CD4-positive, alpha-beta T cell treated with Interleukin-12 subunit alpha and Interleukin-12 subunit beta, for 1 hour (primary cell): ENCODE results near the gene BTBD19.
A peak's percentile ranks its signal among the peaks of the same experiment; 100 is the strongest.
"Not testable (repeated sequence)": the region's sequence is repeated elsewhere in the genome, so short reads cannot be mapped to it uniquely, and the experiment has no call there.

ENCODE experiments used
- DNase-seq: peaks from one replicate; pipeline ENCODE4 v3.0.0-alpha.2; 2020

The BTBD19 gene

DNA sequence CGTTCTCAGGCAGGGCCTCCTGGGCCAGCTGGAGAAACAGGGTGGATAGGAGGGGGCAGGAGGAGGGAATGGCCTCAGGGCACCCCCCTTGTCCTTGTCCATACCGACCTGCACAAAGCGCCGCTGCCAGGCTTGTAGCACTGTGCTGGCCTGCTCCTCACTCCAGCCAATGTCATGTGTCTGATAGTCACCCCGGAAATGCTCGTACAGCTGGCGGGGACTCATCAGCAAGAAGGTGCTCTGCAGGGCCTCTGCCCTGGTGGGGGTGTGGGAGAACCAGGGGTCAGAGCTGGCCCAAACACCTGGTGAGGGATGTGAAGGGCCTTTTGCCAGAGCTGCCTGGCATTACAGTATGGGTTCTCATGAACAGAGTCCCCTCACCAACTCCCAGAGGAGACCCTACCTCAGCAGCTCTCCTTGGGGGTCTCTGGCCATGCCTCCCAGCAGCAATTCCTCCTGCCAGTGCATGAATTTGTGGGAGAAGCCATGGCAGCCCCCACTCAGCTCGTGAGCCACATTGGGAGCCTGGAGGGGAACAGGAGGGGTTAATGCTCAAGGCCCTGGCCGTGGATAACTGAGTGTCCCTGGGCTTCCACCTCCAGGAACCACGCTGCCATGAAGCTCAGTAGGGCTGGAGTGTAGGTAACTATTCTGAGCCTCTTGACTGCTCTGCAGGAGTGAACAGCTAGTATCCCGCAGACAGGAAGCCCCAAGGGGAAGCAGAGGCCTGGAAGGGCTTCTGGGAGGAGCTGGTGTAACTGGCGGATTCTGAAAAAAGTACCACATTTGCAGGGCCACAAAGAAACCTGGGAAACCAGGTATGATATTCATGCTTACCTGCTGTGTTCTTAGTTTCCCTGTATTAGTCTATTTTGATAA is 21.4 kb downstream of the BTBD19 start:
- DNase-seq, result no peak

DNA sequence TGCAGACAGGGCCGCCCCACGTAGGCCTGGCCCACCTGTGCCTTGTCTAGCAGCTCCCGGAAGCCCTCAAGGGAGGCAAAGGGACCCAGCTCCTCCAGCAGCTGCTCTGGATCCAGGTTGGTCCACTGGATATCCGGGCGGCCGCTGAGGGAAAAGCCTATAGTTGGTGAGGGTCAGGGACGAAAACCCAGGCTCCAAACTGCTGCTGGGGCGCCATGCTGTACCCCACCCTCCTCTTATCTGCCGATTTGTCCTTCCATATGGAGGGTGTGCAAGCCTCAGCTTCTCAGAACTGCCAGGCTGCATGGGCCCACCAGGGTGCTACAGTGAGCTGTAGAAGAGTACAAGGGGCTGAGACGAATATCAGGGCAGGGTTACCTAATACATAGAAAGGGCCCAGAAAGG is 22.6 kb downstream of the BTBD19 start:
- no peak for DNase-seq

DNA sequence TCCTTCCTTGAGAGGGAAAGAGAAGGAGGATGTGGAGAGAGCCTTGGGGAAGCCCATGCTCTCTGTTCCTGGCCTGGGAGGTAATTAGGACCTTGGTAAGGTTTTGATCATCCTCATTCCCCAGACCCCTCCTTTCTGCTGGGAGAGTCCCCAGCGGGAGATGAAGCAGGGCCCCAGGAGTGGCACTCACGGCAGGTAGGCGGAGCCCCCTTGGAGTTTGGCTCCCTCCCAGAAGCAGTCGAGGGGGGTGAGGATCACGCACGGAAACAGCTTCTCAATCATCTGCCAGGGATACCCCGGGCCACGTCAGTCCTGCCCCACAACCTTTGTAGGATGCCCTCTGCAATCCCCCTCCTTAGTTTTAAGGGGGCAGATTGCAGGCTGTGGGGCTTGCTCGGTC is 23.2 kb downstream of the BTBD19 start:
- DNase-seq, result no peak

DNA sequence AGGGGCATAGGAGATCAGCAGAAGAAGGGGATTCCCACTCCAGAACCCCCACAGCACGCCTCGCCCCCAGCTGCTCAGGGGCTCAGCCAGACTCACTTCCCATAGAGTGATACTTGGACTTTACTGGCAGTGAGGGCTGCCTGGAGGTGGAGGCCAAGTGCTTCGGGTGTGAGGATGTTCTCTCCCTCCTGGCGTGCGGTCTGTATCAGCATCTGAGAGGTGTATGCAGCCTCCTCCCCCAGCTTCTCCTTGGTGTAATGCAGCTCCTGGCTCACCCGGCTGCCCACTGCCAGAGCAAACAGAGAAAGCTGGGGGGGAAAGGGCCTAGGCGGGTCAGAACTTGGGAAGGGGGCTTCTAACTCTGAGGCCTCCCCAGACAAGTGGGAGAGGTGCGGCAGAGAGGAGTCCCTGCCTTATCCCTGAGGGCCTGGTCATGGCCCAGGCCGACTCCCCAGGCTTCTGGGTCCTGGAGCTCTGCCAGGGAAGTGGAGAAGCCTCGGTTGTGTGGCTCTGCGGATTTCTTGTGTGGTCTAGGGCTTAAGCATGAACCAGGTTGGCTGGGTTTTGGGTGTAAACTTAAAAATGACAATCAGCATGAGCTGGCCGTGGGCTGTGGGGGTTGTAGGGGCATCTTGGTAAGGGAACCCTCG is 23.9 kb downstream of the BTBD19 start:
- no peak for DNase-seq

DNA sequence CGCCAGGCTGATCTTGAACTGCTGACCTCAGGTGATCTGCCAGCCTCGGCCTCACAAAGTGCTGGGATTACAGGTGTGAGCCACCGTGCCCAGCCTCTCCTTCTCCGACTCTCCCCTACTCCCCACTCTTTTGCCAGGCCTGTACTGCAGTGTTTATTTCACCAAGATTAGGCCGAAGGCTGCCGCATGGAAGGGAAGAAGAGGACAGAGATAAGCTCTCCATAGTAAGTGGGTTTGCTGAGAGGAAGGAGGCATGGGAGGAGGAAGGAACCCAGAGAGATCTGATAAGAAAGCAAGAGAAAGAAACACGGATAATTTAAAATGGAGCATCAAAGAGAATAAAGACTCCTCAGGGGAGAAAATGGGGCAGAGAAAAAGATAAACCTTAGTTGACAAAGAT is 26.0 kb downstream of the BTBD19 start:
- DNase-seq, result no peak

DNA sequence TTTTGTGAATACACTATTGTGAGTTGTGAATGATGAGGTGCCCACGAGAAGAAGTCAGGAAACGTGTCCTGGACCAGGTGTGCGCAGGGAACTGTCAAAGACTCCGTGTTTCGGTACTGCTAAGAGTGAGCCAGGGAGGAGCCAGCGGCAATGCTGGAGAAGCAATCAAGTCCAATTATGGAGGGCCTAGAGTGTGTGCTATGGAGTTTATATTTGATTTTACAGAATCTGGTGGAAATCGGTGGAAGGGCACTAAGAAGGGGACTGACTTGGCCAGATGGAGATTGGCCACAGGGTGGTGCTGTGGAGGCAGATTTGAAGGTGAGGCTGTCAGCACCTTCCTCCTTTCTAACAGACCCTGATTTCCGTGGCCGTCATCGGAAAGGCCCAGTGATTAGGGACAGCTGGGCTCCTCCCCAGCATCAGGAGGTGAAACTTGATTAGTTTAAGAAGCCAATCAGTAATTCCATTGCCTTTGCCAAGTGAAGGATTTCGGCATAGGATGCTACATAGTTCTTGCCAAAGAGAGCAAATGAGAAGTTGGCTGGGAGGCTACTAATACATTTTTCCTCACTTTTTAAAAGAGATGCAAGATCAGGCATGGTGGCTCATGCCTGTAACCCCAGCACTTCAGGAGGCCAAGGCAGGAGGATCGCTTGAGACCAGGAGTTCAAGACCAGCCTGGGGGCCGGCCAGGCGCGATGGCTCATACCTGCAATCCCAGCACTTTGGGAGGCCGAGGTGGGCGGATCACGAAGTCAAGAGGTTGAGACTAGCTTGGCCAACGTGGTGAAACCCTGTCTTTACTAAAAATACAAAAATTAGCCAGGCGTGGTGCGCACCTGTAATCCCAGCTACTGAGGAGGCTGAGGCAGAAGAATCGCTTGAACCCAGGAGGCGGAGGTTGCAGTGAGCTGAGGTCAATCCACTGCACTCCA is 27.7 kb downstream of the BTBD19 start:
- DNase-seq, result peak; percentile 86

DNA sequence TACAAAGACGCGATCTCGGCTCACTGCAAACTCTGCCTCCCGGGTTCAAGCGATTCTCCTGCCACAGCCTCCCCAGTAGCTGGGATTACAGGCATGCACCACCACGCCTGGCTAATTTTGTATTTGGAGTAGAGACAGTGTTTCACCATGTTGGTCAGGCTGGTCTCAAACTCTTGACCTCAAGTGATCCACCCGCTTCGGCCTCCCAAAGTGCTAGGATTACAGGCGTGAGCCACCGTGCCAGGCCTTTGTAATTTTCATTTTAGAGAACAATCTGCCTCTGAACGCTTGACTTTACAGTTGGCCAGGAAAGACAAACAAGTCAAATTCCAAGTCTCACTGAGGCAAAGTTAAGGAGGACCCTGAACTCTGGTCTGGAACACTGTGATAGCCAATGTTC is 30.0 kb downstream of the BTBD19 start:
- DNase-seq, result not testable (repeated sequence)

DNA sequence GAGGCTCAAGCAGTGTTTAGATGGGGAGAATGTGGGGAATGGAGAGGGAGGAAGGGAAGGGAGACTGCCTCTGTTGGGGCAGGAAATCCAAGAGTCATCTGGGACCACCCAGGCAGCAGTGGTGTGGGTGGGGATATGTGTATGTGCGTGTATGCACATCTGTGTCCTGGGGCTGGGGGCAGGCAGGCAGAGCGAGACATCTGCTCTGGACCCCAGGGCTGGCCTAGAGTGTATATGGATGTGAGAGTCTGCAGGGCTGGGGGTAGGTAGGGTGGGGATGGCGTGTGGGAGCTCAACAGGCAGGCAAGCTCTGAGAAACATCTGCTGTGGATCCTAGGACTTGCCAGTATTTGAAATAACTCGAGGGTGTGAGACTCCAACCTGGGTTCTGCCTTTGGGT is 31.3 kb downstream of the BTBD19 start:
- no peak for DNase-seq

DNA sequence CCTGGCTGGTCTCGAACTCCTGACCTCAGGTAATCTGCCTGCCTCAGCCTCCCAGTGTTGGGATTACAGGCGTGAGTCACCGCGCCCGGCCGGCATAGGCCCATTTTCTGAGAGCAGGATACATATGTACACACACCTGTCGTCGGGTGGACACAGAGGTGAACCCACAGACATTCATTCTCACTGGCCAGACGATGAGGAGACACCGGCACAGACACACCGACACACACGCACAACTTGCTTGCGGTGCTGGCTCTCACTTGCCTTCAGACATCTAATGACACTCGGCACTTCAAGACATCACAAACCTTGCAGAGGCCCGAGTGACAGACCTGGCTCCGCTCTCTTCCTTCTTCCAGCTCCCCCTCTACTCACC is 34.2 kb downstream of the BTBD19 start:
- no peak for DNase-seq

DNA sequence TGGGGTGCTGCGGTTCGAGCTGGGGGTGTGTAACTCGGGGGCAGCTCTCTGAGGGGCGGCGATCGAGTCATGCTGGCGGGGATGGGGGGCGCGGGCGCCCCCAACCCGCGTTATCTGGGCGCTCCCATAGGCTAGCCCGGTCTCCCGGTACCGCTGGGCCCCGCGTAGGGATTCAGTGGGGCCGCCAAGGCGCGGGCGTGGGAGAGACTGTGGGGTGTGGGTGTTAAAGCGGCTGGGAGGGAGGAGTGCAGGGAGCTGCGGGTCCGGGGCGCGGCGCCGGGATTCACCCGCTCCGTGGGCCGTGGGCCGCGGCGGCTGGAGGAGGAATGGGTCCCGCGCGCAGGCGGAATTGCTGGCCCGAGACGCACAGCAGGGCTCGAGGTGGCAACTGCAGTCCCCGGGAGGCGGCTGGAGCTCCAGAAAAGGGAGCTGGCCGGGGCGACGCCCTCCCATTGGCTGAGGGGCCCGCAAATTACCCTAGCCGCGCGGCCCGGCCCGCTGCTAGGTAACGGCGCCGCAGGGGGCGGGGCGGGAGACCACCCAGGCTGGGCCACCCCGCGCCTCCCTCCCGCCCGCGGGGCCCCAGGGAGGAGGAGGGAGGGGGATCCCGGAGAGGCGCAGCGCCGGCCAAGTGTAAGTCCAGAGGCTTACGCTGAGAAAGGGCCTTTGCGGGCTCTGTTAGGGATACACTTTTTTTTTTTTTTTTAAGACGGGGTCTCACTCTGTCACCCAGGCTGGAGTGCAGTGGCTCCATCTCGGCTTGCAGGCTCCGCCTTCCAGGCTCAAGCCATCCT is 34.7 kb downstream of the BTBD19 start, which contains the start of gene PTCH2:
Gene PTCH2 (minus strand): TSS at position 392 of the 794 bp plus-strand sequence. CDS start 321 bp downstream, at position 71.
- DNase-seq, result peak; percentile 19

DNA sequence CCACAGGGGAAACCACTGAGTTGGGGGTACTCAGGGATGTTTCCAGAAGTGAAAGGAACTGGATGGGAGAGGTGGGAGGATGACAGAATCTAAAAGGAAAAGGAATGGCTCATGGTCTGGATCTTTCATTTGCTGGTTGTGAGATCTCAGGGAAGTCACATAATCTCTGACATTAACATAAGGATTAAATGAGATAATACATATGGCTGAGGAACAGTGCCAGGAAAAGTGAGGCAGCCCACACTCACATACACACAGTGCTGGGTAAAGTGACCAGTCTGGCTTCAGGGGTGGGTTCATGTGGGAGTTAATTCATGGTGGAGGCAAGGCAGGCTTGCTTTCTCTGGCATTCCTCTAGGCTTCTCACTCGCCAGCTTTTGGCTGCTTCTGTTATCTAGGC is 38.7 kb downstream of the BTBD19 start:
- no peak for DNase-seq

DNA sequence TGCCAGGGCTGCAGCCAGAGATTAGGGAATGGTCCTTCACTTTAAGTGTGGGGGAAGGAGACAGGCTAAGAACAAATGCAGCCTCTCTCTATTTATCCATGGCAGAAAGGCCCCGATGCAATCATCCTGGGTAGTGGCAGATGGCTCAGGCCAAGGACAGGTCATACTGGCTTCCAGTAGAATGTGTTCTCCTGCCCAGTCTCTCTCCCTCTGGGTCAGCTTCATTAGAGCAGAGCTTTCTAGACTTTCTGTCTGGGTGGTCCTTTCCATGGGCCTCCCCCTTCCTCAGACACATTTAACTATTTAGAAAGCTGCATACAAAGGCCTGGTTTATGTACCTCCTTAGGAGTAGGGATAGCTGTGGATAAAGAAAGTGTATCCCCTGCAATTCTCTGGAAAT is 39.5 kb downstream of the BTBD19 start:
- no peak for DNase-seq

DNA sequence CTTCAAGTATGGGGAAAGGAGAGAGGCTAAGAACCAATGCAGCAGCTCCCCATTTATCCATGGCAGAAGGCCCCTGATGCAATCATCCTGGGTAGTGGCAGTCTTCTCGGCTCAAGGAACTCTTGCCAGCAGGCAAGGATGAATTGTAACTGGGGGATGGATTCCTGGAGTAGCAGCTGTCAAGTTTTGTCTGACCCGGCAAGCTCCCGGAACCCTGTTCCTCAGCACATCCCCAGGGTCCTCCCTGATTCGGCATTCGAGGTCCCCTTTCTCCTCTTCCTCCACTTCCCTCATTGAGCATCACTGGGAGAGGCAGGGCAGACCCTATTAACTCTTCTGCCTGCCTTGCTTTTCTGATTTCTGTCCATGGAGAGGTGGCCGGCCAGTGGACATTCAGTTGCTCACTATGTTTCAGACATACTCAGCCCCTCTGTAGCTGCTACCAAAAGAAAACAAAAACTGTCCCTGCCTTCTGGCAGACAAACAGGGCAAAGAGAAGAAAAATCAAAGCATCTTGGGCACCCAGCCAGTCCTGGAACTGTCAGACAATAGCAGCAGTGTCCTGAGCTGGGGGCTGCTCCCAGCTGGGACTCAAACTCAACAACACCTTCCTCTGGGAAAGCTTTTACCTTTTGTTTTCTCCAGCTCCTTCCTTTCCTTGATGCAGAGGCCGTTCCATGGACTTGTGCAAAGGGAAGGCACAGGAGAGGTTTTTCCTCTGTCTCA is 40.3 kb downstream of the BTBD19 start:
- DNase-seq, result no peak

DNA sequence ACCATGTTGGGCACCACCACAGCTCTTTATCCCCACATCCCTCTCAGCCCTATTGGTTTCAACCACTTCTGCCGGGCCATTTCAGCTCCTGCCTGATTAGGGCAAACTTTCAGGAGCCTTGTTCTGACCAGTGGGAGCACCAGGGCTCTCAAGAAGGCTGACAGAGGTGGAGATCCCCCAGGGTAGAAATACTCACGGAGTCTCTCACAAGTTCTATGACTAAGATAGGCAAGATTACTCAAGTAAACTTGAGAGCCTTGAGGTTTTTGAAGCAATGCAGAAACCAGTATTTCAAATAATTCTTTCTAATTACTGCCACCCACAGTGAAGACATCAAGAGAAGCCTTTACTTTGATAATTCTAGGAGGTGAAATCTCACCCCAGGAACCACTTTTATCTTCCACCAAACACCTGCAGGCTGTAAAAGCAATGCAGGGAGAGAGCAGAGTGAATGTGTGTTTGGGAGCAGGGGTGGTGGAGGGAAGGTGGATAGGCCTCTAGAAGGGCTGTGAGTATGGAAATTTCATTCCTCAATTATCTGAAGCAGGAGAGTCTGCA is 41.3 kb downstream of the BTBD19 start:
- DNase-seq, result no peak

DNA sequence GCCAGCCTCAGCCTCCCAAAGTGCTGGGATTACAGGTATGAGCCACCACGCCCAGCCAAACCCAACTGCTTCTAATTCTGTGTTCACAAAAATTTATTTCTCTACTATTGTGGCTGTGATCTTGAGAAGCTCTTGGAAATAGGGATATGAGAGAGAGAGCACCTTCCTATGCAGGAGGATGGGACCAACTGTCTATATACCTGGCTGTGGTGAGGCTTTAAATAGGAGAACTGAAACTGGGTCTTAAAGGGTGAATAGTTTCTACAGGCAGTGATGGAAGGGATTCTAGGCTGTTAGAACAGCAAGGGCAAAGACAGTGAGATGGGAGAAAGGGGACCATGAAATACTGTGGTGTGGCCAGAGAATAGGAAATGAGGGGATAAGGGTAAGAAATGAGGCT is 43.0 kb downstream of the BTBD19 start:
- no peak for DNase-seq

DNA sequence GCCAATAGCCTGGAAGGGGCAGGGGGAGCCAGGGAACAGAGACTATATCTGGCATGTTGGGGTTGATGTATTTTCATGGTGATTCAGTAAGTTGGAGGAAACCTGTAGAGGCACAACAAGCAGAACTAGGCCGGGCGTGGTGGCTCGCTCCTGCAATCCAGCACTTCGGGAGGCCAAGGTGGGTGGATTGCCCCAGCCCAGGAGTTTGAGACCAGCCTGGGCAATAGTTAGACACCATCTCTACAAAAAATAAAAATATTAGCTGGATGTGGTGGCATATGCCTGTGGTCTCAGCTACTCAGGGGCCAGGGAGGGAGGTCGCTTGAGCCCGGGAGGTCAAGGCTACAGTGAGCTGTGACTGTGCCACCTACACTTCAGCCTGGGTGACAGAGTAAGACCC is 44.9 kb downstream of the BTBD19 start:
- no peak for DNase-seq

DNA sequence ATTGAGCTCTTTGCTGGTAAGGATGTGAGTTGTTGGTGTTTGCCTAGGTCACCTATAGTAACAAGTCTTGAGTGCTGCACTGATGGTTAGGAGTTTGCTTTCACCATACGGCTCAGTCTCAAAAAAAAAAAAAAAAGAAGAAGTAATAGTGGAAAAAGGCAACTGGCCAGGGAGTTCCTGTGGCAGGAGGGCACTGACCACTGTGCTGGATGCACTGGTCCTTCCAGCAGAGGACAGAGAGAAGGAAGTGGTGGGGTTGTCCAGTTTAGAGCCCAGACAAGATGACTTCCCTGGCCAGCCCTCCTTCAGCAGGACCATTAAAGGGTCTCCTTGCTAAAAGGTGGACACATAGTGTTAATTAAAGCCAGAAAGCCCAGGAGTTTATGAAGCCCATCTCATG is 46.6 kb downstream of the BTBD19 start:
- no peak for DNase-seq

DNA sequence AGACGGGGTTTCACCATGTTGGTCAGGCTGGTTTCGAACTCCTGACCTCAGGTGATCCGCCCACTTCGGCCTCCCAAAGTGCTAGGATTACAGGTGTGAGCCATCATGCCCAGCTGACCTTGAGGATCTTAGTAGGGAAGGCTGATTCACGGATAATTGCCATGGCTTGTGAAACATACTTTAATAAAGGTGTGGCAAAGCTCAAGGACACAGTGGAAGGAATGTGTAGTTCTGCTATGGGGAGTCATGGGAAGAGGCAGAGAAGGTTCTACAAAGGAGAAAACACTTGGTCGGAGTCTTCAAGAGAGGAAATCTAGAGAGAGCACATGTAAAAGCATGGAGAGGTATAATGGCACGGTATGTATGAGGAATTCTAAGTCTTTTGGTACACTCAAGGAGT is 47.4 kb downstream of the BTBD19 start:
- no peak for DNase-seq

DNA sequence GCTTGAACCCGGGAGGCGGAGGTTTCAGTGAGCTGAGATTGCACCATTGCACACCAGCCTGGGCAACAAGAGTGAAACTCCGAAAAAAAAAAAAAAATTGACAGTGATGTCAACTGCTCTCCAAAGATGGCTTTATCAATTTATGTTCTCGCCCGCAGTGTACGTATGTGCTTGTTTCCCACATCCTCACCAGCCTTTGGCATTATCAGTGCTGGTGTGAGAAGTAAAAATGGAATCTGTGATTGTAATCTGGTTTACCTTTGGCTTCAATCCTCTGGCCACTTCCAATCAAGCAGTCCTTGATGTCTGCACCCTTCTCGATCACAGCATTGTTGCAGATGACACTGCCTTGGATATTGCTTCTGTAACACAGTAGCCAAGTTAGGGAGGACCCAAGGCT is 49.1 kb downstream of the BTBD19 start:
- DNase-seq, result no peak

DNA sequence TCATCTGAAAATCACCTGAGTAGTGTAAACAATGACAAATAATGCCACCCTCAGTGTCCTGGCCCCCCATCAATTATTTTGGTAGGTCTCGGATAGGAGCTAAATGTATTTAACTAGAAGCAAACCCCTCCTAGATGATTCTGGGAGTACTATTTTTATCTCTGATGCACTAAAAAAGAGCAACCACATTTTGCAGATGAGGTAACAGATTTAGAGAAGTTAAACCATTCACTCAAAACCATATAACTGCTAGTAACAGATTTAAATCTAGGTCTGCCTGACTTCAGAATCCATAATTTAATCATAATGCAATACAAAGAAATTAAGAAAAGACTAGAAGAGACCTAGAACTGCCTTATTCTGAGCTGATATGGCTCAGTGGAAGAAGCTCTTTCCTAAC is 52.0 kb downstream of the BTBD19 start:
- DNase-seq, result no peak

DNA sequence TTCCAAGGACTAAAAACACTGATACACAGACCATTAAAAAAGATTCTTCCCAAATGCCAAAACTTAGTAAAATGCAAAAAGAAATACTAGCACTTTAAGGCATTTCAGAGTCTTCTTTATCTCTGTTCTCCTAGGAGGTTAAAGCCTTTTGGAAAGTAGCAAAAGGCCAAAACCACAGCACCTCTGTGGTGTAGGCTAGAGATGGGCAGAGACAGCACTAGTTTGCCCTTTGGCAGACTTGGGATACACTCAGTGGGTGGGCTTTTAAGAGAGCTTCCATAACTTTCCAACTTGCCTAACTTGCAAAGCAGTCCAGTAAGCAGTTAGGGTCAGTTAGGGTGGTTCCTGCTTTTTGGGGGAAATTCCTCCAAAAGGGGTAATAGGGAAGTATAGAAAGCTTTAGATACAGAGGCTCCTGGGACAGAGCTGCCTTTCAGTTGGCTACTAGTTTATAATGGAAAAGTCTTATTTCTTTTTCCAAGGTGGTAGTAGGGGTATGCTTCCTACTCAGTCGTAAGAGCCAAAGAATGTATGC is 52.6 kb downstream of the BTBD19 start:
- no peak for DNase-seq
